Karpas-422 (cell line): Measurements from ENCODE around the gene EBF4. TPM values are rescaled to one million over a fixed set of nuclear protein-coding genes. Genes with fewer than 3 reads are reported as not detected.

Experiments
- DNase-seq: peaks from one replicate; pipeline ENCODE4 v3.0.0-alpha.2; 2015
- H2AFZ ChIP-seq: fragments of 200-600 bp; sonication (generic); 2 replicates; pipeline ENCODE4 v1.6.1; 2014; ENCODE audit warnings: antibody characterized with exemption, low read length, mixed read lengths
- H3K27ac ChIP-seq: fragments of 200-600 bp; sonication (generic); 2 replicates; pipeline ENCODE4 v1.5.1; 2014; ENCODE audit warnings: mild to moderate bottlenecking, low read length, moderate library complexity
- H3K27me3 ChIP-seq: fragments of 200-600 bp; sonication (generic); 2 replicates; pipeline ENCODE4 v1.6.1; 2014; ENCODE audit warnings: low read length, mixed read lengths
- H3K36me3 ChIP-seq: fragments of 200-600 bp; sonication (generic); 2 replicates; pipeline ENCODE4 v1.6.1; 2014; ENCODE audit warnings: low read length, mixed read lengths; ENCODE audit not compliant: insufficient read depth
- H3K4me1 ChIP-seq: fragments of 200-600 bp; sonication (generic); 2 replicates; pipeline ENCODE4 v1.6.1; 2014; ENCODE audit warnings: mild to moderate bottlenecking, low read length, mixed read lengths
- H3K4me2 ChIP-seq: fragments of 200-600 bp; sonication (generic); 2 replicates; pipeline ENCODE4 v1.6.1; 2014; ENCODE audit warnings: low read length, low read depth, mild to moderate bottlenecking; ENCODE audit not compliant: poor library complexity, severe bottlenecking
- H3K4me3 ChIP-seq: fragments of 200-600 bp; sonication (generic); 2 replicates; pipeline ENCODE4 v1.5.1; 2014; ENCODE audit warnings: mild to moderate bottlenecking, antibody characterized with exemption, low read length, mixed read lengths
- H3K79me2 ChIP-seq: fragments of 200-600 bp; sonication (generic); 2 replicates; pipeline ENCODE4 v1.6.1; 2014; ENCODE audit warnings: mild to moderate bottlenecking, low read length, mixed read lengths
- H3K9ac ChIP-seq: fragments of 200-600 bp; sonication (generic); 2 replicates; pipeline ENCODE4 v1.6.0; 2014; ENCODE audit warnings: low read length
- H3K9me2 ChIP-seq: fragments of 200-600 bp; sonication (generic), shearing (Covaris generic); replicated peaks from 2 replicates; pipeline ENCODE4 v1.6.0; 2014; ENCODE audit warnings: mild to moderate bottlenecking, low read length, moderate library complexity; ENCODE audit not compliant: insufficient read depth
- H3K9me3 ChIP-seq: fragments of 300-700, 200-600 bp; sonication (generic); 2 replicates; pipeline ENCODE4 v1.6.1; 2014; ENCODE audit warnings: low read length, mixed read lengths
- H4K20me1 ChIP-seq: fragments of 200-600 bp; sonication (generic); 2 replicates; pipeline ENCODE4 v1.6.1; 2014; ENCODE audit warnings: mild to moderate bottlenecking, antibody characterized with exemption, low read length, low read depth; ENCODE audit not compliant: insufficient read depth
- total RNA-seq: library from RNA; depleted of rRNA; stranded (reverse); fragments of >200 nt; shearing (Covaris generic); gene quantifications from 2 replicates; pipeline ENCODE4 v1.2.3, GENCODE V29; 2014; ENCODE audit warnings: low replicate concordance

EBF4 gene
- total RNA-seq, 1 experiment from 2014 or later: 6.5 TPM

DNA sequence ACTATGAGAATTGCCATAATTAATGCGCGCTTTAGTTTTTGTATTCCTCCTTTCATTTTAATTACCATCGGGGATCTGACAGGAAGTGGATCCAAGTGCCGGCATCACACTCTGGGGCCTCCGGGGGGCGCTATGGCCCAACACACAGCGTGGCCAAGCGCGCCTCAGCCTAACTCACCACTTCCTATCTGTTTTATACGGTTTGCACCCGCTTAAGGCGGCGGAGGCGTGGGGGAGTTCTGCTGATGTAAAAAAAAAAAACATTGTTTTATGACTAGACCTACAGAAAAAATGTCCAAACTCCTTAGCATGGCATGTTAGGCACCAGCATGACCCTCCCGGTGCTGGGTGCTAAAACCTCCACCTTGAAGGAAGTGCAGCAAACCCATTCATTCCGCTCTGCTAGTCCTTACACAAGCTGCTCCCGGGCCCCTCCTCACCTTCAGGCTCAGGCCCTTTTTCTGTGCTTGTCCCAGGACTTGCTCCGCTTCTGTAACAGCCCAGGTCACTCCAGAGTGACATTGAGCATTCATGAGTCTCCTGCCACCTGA, 4.5 kb upstream of the EBF4 start:
- Histone ChIP-seq H3K9me2 (no peaks in the 10 kb centered on the region), H3K79me2 (no peaks in the 10 kb centered on the region), H3K9ac (peak overlapping the region; percentile 55), H4K20me1 (no peaks in the 10 kb centered on the region), H3K4me3 (peak overlapping the region; percentile 51; the same call in 1 of the 2 replicates), H3K27me3 (no peaks in the 10 kb centered on the region), H3K9me3 (no peaks in the 10 kb centered on the region), H2AFZ (peak overlapping the region; percentile 87), H3K36me3 (no peaks in the 10 kb centered on the region), H3K27ac (no peak overlapping the region), H3K4me2 (peak overlapping the region; percentile 62), H3K4me1 (peaks cover 12% of the 10 kb centered on the region)
- peak; percentile 93 for DNase-seq

DNA sequence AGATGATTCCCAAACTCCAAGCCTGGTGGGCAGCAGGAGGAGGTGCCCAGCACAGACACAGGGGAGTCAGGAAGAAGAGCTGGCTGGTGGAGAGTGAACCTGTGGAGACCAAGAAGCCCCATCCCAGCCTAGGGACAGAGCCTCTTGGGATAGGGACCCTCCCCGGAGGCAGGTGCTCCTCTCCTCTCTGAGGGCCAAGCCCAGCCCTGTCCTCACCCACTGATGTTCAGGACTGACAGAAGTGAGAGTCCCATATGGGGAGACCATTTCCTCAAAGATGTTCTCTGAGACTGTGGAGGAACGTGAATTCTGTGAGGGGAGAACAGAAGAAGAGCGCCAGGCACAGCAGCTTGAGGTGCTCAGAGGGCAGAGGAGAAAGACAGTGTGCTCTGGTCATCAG, 2.4 kb upstream of the EBF4 start:
- H4K20me1 ChIP-seq: no peaks in the 10 kb centered on the region
- no peak overlapping the region for H3K4me3 ChIP-seq
- no peaks in the 10 kb centered on the region for H3K9me2 ChIP-seq
- H3K4me2 ChIP-seq: no peak overlapping the region
- DNase-seq: no peak
- no peak overlapping the region for H2AFZ ChIP-seq
- H3K79me2 ChIP-seq: no peaks in the 10 kb centered on the region
- H3K4me1 ChIP-seq: peaks cover 9% of the 10 kb centered on the region
- no peaks in the 10 kb centered on the region for H3K27me3 ChIP-seq
- no peaks in the 10 kb centered on the region for H3K9me3 ChIP-seq
- H3K36me3 ChIP-seq: no peaks in the 10 kb centered on the region
- H3K9ac ChIP-seq: no peak overlapping the region
- H3K27ac ChIP-seq: no peak overlapping the region

DNA sequence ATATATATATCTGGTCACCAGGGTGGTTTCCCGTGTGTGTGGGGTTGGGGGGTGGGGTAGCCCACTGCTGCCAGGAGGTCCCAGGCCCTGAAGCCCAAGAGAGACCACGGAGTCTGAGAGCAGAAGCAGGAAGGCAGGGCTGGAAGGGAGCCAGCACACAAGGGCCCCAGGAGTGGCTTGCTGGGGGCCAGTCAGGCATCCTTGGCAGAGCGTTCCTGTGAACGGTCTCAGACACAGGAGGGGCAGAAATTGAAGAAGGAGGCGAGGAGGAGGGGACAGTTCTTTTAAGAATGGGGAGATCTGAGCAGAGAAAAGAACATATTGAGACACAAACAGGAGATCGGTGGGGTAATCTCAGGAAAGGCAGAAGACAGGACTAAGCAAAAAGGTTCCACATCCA, 1.9 kb upstream of the EBF4 start:
- no peaks in the 10 kb centered on the region for H4K20me1 ChIP-seq
- H3K79me2 ChIP-seq: no peaks in the 10 kb centered on the region
- no peaks in the 10 kb centered on the region for H3K27me3 ChIP-seq
- H3K27ac ChIP-seq: no peak overlapping the region
- no peak for DNase-seq
- no peak overlapping the region for H3K4me2 ChIP-seq
- no peaks in the 10 kb centered on the region for H3K36me3 ChIP-seq
- H2AFZ ChIP-seq: no peak overlapping the region
- no peaks in the 10 kb centered on the region for H3K9me2 ChIP-seq
- no peak overlapping the region for H3K9ac ChIP-seq
- H3K9me3 ChIP-seq: no peaks in the 10 kb centered on the region
- peaks cover 9% of the 10 kb centered on the region for H3K4me1 ChIP-seq
- no peak overlapping the region for H3K4me3 ChIP-seq

DNA sequence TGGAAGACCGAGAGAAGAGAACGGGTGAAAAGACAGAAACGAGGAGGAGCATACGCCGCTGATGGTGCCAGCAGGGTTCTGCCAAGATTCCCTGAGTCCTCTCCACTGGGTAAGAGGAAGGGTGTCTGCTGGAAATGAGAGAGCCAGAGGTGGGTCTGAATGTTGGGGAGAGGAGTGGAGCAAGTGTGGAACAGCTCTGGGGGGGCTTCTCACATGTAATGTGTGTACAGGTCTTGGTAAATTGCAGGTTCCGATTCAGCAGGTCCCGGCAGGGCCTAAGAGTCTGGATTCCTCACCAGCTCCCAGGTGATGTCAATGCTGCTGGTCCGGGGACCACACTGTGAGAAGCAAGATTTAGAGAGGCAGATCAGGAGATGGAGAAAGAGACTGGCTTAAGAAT, 1.5 kb upstream of the EBF4 start:
- H3K9me2 ChIP-seq: no peaks in the 10 kb centered on the region
- no peak overlapping the region for H3K27ac ChIP-seq
- H4K20me1 ChIP-seq: no peaks in the 10 kb centered on the region
- H3K4me3 ChIP-seq: no peak overlapping the region
- H3K27me3 ChIP-seq: no peaks in the 10 kb centered on the region
- no peaks in the 10 kb centered on the region for H3K79me2 ChIP-seq
- H3K9me3 ChIP-seq: no peaks in the 10 kb centered on the region
- peaks cover 9% of the 10 kb centered on the region for H3K4me1 ChIP-seq
- no peaks in the 10 kb centered on the region for H3K36me3 ChIP-seq
- no peak overlapping the region for H3K9ac ChIP-seq
- DNase-seq: no peak
- no peak overlapping the region for H3K4me2 ChIP-seq
- no peak overlapping the region for H2AFZ ChIP-seq

DNA sequence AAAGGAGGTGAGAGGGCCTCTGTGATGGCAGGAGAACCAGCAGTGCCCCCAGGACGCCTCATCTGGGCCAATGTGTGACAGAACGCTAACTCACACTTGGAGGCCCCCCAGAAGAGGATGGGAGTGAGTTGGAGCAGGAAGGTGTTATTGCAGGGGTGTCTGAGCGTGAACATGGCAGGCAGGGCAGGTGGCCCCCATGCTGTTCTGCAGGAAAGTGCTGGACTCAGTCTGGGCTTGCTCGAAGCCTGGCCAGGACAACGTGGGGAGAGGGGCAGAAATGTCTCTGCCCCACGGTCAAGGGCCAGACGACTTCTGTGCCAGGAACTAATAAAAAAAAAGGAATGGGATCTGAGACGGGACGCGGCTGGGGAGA, 931 bp upstream of the EBF4 start:
- Histone ChIP-seq H3K9ac (no peak overlapping the region), H3K4me2 (no peak overlapping the region), H3K9me3 (no peaks in the 10 kb centered on the region), H3K4me1 (peaks cover 9% of the 10 kb centered on the region), H3K36me3 (no peaks in the 10 kb centered on the region), H3K79me2 (no peaks in the 10 kb centered on the region), H3K9me2 (no peaks in the 10 kb centered on the region), H4K20me1 (no peaks in the 10 kb centered on the region), H2AFZ (no peak overlapping the region), H3K27ac (no peak overlapping the region), H3K4me3 (no peak overlapping the region; the same call in 1 of the 2 replicates), H3K27me3 (no peaks in the 10 kb centered on the region)
- DNase-seq: no peak

DNA sequence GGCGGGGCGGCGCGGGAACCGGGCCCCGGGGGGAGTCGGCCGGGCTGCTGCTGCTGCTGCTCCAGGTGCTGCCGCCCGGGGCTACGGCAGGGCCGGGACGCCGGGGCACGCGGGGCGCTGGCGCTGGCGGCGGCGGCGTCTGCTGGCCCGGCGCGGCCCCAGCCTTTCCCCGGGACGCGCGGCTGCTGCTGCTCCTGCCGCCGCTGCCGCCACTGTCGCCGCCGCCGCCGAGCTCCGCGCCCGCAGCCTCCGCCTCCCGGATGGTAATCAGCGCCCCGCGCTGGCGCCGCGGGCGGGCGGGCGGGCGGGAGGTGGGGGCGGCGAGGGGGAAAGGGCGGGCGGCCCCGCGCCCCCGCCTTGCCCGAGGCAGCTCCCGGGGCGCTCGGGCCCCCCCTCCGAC, 306 bp downstream of the EBF4 start:
- peaks cover 6% of the 10 kb centered on the region for H3K4me1 ChIP-seq
- DNase-seq: no peak
- H3K27me3 ChIP-seq: no peaks in the 10 kb centered on the region
- H3K9ac ChIP-seq: no peak overlapping the region
- H3K4me3 ChIP-seq: no peak overlapping the region
- H3K9me2 ChIP-seq: no peaks in the 10 kb centered on the region
- H3K4me2 ChIP-seq: no peak overlapping the region
- no peak overlapping the region for H2AFZ ChIP-seq
- H3K9me3 ChIP-seq: no peaks in the 10 kb centered on the region
- no peaks in the 10 kb centered on the region for H3K79me2 ChIP-seq
- no peak overlapping the region for H3K27ac ChIP-seq
- no peaks in the 10 kb centered on the region for H3K36me3 ChIP-seq
- no peaks in the 10 kb centered on the region for H4K20me1 ChIP-seq

DNA sequence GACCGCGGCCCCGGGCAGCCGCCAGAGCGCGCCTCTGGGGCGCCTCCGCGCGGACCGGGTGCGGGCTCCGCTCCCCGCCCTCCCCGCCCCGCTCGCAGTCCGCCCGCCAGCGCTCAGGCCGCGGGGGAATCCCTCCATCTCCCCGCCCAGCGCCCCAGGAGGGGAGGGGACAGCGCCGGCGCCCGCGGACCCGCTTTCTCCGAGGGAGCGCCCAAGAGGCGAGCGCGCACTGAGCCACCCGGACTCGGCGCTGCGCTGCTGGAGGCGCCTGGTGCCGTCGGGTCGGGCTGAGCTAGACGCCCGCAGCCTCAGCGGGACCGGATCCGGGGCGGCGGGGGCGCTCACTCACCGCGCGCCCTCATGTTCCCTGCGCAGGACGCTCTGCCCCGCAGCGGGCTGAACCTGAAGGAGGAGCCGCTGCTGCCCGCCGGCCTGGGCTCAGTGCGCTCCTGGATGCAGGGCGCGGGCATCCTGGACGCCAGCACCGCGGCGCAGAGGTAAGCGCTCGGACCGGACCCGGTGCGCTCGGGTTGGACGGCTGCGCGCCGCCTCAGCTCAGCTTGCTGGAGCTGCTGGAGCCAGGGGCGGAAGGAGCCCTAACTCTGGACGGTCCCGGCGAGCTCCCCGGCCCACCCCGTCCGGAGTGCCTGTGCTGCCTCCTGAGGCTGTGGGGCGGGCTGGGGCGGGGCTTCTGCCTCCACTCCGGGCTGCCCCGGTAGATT, 867 bp downstream of the EBF4 start:
- Histone ChIP-seq H3K4me2 (no peak overlapping the region), H3K9me3 (no peaks in the 10 kb centered on the region), H3K4me3 (no peak overlapping the region), H4K20me1 (no peaks in the 10 kb centered on the region), H2AFZ (no peak overlapping the region), H3K27me3 (no peaks in the 10 kb centered on the region), H3K4me1 (peaks cover 1% of the 10 kb centered on the region), H3K9me2 (no peaks in the 10 kb centered on the region), H3K36me3 (no peaks in the 10 kb centered on the region), H3K27ac (no peak overlapping the region), H3K9ac (no peak overlapping the region), H3K79me2 (no peaks in the 10 kb centered on the region)
- no peak for DNase-seq

DNA sequence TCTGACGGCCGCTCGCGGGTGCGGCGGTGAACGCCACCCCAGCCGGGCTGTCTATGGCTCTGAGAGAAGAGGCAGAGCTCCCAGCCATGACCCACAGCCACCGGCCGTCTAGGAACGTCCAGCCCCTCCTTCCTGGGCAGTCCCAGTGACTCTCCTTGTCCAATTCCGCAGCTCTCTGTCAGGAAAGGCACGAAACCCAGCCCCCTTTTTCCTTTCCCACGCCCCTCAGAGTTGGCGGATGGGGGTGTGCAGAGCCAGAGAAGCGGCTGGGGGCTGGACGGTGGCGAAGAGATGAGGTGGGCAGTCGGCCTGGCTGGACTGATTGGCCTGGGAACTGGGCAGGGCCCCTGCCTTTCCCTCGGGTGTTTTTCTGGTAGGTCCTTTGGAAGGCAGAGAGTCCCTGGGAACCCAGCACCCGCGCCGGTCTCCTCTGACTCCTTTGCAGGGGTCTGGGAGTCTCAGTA, 1.5 kb downstream of the EBF4 start:
- Histone ChIP-seq H3K4me3 (no peak overlapping the region), H3K4me1 (no peaks in the 10 kb centered on the region; the same call in 1 of the 2 replicates), H3K27ac (no peak overlapping the region), H3K9ac (no peak overlapping the region), H2AFZ (no peak overlapping the region), H3K79me2 (no peaks in the 10 kb centered on the region), H3K27me3 (no peaks in the 10 kb centered on the region), H4K20me1 (no peaks in the 10 kb centered on the region), H3K36me3 (no peaks in the 10 kb centered on the region), H3K9me3 (no peaks in the 10 kb centered on the region), H3K9me2 (no peaks in the 10 kb centered on the region), H3K4me2 (no peak overlapping the region)
- DNase-seq: no peak
